Loucy (cell line): ENCODE results near the gene KAT6B.

ENCODE experiments used
- CTCF ChIP-seq: fragments of 200-600 bp; sonication (generic); conservative IDR thresholded peaks from 2 replicates; pipeline ENCODE4 v1.5.1; 2014; ENCODE audit warnings: mild to moderate bottlenecking, antibody characterized with exemption, low read length
- EZH2phosphoT487 ChIP-seq: fragments of 200-600 bp; IDR thresholded peaks from 2 replicates; pipeline ENCODE4 v1.6.1; 2018; ENCODE audit warnings: antibody characterized with exemption, mild to moderate bottlenecking, moderate library complexity, borderline replicate concordance

DNA sequence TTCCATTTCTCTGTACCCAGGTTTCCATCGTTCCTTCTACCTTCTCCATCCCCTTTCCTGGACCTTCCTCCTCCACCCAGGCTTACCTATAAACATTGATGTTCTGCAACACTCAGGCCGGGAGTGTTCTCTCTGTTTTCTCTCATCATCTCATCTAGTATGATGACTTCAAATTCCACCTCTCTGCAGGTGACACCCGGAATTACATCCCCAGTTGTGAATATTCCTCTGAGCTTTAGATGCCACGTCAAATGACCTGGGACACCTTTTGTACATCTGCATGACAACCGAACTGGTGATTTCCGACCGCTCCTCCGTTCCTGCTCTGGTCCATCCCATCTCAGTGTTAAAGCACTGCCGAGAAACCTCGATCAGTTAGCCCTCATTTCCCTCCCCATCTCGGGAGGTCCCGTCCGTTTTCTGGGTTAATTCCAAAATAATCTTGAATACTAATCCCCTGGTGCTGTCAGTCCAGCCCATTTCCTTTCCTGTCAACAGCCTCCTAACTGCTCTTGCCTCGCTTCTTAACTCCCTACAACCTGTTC lies 208.4 kb downstream of the KAT6B start:
- TF ChIP-seq CTCF (no peak), EZH2phosphoT487 (no peak)
